Prostate gland (tissue), 2 donors: ENCODE measurements around the gene ERCC5.

ENCODE experiments used
- POLR2AphosphoS5 ChIP-seq: sonication (generic); formaldehyde crosslinking; IDR thresholded peaks from one replicate; pipeline ENCODE4 v1.6.1; 2017; ENCODE audit warnings: antibody characterized with exemption
- TF ChIP-seq, protein P1 (sequence below), 4 experiments: fragments of 200-600 bp in 2 of 4; fragments of 450-650 bp in 2 of 4; sonication (generic) in 2 of 4; IDR thresholded peaks; 1 replicate in 3 of 4; 2 replicates in 1 of 4; pipeline ENCODE4 v1.5.1; 2016 to 2019; ENCODE audit warnings: antibody characterized with exemption in 4 of 4, mild to moderate bottlenecking in 2 of 4, moderate library complexity in 2 of 4

DNA sequence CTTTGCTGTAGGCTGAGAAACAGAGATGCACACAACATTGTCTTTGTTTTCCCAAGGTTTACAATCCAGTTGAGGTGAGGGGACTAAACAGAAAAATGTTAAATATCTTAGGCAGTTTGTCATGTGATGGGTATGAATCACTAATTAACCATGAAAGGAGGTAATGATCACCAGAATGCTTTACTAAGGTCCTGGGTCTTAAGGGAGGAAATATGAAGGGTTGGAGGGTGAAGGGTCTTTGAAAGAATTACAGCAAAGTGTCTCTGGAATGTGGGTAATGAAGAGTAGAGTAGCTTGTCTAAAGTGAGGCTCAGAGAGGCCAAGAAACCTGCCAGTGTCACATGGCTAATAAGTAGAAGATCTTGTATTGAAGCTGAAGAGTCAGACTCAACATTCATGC is 27.9 kb upstream of the ERCC5 start:
- no peak for TF ChIP-seq POLR2AphosphoS5
- TF ChIP-seq, protein P1, sequence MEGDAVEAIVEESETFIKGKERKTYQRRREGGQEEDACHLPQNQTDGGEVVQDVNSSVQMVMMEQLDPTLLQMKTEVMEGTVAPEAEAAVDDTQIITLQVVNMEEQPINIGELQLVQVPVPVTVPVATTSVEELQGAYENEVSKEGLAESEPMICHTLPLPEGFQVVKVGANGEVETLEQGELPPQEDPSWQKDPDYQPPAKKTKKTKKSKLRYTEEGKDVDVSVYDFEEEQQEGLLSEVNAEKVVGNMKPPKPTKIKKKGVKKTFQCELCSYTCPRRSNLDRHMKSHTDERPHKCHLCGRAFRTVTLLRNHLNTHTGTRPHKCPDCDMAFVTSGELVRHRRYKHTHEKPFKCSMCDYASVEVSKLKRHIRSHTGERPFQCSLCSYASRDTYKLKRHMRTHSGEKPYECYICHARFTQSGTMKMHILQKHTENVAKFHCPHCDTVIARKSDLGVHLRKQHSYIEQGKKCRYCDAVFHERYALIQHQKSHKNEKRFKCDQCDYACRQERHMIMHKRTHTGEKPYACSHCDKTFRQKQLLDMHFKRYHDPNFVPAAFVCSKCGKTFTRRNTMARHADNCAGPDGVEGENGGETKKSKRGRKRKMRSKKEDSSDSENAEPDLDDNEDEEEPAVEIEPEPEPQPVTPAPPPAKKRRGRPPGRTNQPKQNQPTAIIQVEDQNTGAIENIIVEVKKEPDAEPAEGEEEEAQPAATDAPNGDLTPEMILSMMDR (IDR thresholded peaks at IDR 0.05), result no peak
